ENCODE measurements around the gene IMPA2.

GRCh38 chr18:12010187-12010802 lies 29.0 kb downstream of the IMPA2 start:
- no peak for TF ChIP-seq EZH2 (IDR thresholded peaks at IDR 0.05; ENCODE audit: borderline replicate concordance, low read depth, low read length, poor library complexity, severe bottlenecking)
- no peak for TF ChIP-seq CTCF (conservative IDR thresholded peaks at IDR 0.05; ENCODE audit: low read depth, low read length)

Data from A673 (cell line).